Superior temporal gyrus (tissue), 1 donor: Measurements from ENCODE around the gene SFXN2.

Experiments
- DNase-seq: peaks from one replicate; pipeline ENCODE4 v3.0.0-alpha.2; 2016; ENCODE audit errors: extremely low spot score

Gene SFXN2

DNA sequence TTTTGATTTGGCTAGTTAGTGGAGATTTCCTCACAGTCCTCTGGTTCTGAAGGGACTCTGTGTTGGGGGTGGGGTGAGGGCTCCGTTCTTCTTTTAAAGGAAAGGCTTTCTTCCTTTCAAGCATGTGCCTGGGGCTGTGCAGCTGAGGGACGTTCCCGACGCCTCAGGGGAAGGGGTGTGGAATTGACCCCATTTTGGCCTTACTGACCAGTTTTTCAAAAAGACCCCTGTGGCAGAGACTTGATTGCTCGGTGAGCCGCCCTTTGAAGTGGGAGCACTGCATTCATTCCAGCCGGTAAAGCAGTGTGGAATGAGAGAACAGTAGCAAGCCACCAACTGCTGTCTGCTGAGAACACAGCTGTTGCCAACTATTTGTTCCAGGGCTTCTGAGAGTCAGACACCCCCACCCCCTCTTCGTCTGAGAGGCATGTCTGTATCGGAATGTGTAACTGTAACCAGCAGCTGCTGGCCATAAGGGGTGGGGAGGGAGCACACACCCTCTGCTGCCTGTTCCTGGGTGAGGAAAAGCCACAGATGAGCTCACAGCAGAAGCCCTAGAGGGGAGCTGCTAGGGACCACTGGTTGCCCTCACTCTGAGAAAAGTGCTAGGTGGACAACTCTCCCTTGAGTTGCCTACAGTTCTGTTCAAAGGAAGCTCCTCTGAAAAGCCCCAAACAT lies 62.5 kb downstream of the SFXN2 start:
- peak; percentile 58 for DNase-seq

DNA sequence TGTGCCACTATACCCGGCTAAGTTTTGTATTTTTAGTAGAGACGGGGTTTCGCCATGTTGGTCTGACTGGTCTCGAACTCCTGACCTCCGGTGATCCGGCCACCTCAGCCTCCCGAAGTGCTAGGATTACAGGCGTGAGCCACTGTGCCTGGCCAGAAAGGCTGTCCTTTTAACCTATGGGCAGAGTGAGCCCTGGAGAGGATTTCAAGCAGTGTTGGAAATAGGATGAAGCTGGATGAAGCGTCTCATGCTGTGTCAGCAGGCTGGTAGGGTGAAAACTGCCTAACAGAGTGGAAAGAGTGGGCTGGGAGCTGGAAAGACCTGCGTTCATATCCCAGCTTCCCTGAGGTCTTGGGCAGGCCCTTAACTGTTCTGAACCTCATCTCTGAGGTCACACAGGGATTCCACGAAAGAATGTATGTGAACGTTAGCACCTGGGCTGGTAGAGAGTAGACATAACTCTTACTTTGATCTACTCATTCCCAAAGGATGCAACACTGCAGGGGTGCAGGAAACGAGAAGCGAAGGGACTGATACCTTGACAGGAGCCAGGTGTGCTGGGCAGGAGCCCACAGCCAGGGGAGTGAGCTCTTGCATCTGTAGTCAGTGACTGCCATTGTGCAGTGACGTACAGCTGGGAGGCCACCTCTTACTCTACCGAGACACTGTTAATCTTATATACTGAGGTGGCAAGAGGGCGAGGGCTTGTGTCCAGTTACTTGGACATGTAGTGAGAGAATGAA lies 63.4 kb downstream of the SFXN2 start:
- DNase-seq: no peak

DNA sequence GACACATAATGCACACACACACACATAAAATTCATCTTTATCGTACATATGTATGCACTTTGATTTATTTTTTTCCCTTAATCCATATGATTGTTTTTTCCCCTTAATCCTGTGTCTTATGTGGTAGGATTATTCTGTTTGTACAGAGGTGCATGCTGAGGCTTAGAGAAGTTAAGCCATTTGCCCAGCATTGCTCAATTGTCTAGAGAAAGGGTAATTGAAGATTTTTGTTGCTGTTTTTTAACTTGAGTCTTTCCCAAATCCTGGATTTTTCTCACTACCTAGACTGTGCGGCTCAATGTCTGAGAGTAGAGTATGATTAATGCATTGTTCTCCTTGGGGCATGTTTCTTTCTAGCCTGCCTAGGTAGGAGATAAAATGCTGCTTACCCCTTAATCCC lies 64.3 kb downstream of the SFXN2 start:
- no peak for DNase-seq

DNA sequence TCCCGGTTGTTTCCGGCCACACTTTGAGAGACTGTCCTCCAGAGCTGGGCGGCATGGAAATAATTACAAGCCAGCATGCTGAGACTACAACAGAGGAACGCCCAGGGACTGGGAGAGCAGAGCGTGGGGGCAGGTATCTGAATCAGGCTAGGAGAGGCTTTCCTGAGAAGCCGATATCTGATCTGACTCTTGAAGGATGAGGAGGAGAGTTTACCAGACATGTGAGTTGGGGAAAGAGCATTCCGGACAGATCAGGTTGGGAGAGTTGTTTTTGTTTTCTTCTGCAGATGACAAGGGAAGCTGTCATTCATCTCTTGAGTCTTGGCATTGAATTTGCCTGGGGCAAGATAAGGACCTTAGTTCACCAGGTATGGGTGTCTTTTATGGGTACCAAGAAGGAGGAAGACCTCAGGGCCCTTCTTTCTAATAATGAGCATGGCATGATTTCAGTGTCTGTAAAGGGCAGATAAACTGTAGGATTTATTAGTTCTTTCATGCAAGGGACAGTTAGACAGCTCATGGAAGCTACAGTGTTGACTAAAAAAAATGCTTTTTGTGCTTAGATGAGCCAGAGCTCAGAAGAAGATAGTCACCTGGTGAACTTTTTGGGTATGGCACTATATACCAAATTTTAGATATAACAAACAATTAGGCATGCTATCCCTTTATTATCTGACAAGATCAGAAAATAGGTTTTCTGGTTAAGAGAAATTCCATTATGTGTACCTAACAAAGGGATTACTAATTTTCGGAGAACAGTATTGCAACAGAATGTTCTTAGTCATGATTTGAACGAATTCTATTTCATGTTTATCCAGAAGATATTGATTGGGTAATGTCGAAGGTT lies 65.5 kb downstream of the SFXN2 start:
- no peak for DNase-seq

DNA sequence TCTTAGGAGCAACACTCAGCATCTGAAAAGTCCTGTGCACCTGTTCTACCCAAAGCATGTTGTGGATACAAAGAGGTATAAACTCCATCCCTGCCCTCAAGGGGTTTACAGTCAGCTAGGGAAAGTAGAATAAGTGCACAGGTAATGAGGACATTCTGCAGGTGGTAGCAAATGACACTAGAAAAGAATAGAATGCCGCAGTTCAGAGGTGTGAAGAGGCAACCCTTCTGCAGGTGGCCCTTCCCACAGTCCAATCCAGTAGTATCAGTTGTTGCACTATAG lies 66.0 kb downstream of the SFXN2 start:
- no peak for DNase-seq

DNA sequence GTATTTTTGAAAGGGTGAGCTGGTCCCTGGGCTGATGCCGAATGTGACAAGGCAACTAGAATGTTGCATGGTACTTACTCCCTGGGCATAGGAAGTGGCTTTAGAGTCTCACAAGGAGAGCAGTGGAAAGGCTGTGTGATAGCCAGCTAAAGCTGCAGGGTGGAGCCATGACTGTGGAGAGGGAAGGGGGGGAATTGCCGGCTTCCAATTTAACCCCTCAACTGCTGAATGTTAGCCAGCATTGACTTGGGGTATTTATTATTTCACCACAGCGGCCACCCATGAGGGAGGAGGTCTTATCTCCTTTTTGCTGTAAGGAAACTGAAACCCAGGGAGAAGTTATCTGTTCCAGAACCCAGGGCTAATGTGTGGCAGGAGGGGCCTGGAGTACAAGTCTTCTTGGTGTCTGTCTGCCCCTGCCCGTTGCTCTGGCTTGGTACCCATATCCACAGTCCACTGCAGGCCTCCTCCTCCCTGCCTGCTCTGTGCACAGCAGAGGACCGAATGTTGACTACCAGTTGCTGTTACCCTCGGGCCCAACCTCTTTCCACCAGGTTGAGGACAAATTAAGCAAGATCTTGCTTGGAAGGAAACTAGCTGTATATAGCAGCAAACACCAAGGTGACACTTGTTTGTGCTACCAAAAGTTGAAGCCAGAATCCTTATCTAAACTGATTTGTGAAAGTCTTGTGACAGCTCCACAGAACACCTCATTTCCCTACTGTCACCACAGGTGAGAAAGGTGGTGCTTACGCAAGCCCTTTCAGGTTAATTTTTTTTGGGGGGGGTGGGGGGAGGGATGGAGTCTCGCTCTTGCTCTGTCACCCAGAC lies 66.9 kb downstream of the SFXN2 start:
- no peak for DNase-seq

DNA sequence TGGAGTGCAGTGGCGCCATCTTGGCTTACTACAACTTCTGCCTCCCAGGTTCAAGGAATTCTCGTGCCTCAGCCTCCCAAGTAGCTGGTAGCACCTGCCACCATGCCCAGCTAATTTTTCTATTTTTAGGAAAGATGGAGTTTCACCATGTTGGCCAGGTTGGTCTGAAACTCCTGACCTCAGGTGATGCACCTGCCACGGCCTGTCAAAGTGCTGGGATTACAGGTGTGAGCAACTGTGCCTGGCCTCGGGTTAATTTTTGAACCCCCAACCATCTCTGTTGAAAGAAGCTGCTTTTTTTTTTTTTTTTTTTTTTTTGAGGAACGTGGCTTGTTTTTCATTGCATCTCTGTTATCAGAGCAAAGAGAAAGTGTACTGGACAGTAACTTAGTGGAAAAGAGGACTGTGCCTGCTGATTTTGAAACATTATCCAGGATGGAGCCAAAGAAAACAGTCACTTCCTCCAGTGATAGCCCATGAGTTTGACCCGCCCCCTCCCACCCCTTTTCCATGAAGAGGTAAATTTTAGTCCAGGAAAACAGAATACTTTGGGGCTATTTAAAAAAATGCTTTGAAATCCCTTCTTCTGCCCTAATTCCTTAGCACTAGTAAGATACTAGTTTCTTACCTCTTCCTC lies 67.6 kb downstream of the SFXN2 start:
- no peak for DNase-seq

DNA sequence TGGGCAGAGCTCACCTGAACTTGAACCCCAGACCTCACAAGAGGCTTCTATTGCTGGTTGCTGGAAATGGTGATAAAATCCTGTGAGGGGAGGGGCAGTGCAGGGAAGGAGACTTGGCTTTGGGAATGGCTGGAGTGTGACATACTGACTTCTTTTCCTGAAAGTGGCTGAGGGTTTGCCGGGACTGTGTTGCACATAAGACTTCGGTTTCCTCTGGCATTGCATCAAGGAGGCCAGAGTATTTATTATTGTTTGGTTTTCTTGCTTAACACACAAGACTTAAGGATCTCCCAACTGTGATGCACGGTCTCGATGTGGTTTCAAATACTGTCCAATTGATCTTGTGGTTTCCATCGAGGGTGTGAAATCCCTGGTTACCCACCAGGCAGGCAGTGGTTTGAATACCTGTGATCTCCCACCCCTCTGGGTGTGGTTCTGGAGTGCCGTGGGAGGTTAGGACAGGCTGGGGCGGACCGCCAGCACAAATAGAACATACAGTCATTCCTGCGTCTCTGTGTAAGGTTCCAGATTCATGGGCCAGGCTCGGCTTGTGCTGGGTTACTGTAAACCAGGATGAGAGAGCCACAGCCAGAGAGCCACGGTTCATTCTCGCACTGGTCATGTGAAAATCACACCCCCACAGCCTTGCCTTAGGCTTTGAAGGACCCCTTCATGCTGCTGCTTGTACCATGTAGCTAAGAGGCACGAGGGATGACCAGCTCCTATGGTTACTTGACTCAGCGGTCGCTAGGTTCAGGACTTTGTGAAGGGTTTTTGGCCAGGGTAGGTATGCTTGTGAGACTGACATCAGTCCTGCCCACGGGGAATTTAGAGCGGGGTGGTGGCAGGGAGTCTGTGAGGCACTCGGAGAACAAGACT lies 68.5 kb downstream of the SFXN2 start:
- no peak for DNase-seq

DNA sequence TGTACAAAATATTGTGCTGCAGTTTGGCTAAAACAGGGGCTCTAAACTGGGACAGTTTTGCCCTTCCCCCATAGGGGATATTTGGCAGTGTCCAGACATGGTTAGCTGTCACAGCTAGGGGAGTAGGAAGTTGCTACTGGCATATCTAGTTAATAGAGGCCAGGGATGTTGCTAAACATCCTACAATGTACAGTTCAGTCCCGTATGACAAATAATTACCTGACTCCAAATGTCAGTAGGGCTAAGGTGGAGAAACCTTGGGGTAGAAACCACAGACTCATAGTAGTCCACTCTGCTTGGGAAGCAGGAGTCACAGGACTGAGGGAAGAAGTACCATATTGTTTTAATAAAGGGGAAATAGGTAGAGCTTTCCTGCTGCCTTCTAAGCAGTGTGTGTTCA lies 69.1 kb downstream of the SFXN2 start:
- no peak for DNase-seq

DNA sequence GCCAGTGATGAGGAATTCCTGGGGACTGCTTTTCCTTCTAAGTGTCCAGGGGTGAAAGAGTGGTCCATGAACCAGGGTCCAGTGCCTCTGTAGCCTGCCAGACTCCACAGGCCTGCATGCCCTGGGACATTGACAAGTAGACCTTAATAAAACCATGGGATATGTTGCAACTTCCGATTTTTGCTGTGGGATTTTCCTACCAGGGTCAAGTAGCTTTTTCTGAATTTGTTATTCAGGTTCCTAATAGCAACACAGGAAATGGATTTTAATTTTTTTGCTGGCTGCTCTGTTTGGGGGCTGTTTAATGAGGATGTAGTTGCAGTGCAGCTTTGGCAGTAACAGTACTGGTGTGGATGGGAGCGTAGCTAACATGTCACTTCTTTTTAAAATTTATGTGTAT lies 71.4 kb downstream of the SFXN2 start:
- DNase-seq: no peak

DNA sequence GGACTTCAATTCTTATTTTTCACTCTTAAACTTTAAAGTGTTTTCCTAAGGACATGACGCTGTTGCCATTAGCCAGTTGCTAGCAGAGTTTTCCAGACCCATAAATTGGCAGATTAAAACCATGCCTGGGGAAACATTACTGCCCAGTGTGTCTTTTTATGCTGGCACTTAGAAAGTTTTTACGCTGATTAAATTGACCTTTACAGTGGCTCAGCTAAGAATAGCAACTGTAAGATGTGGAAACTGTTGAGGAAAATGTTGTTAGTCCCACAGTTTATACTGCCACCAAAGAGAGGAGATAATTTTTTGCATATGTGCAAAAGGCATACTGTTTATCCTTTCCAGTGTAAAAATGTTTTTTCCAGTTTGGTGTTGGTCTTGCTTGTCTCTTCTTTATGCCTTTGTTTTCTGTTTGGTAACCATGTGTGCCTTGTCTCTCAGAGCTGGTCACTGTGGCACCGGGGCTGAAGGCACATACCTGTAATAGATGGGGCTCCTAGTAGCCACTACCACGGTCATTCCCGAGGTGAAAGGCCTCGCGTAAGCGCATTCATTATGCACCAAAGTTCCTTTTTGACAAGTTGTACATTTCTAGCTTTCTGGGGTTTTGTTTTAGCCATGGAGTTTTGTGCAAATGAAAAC lies 77.4 kb downstream of the SFXN2 start:
- DNase-seq: no peak
